Hair follicle dermal papilla cell (primary cell): ENCODE data around the gene GZMB. TPM values are rescaled to one million over a fixed set of nuclear protein-coding genes. Genes with fewer than 3 reads are reported as not detected.

Experiments used
- total RNA-seq: library from RNA; depleted of rRNA; stranded (reverse); fragments of >200 nt; gene quantifications from 2 replicates; pipeline ENCODE4 v1.2.3, GENCODE V29; 2012

The GZMB gene
- not detected in 2 replicates for total RNA-seq

GRCh38 chr14:24634158-24634557 lies at the start of gene GZMB:
GZMB (minus strand) TSS chr14:24634190; CDS start chr14:24634160, 30 bp downstream.

GRCh38 chr14:24609655-24610344 lies 24.2 kb downstream of the GZMB start, which contains the start of gene GZMH:
GZMH (minus strand) TSS chr14:24609685; CDS start chr14:24609613, 72 bp downstream.

Other genes starting within 250 kb of the GZMB start
- gene NYNRIN, start 235.2 kb downstream of the GZMB start, total RNA-seq, result 26.5 and 28.4 TPM in 2 replicates
- gene CBLN3, start 204.5 kb downstream of the GZMB start, total RNA-seq, result 0.97 and 4.4 TPM in 2 replicates
- 68.6 and 81.6 TPM in 2 replicates for gene KHNYN, start 204.2 kb downstream of the GZMB start, total RNA-seq
- 8.9 and 10.7 TPM in 2 replicates for gene SDR39U1, start 191.4 kb downstream of the GZMB start, total RNA-seq
- gene CMA1, start 125.9 kb downstream of the GZMB start, total RNA-seq, result not detected in 2 replicates
- not detected in 2 replicates for gene CTSG, start 57.9 kb downstream of the GZMB start, total RNA-seq
- not detected in 2 replicates for gene GZMH, start 24.5 kb downstream of the GZMB start, total RNA-seq